ENCODE data around the gene ADAM8.

ADAM8 gene

GRCh38 chr10:133281084-133281483 lies 4.4 kb upstream of the ADAM8 start:
- no peak for DNase-seq

GRCh38 chr10:133280391-133281059 lies 3.9 kb upstream of the ADAM8 start:
- DNase-seq, result no peak

GRCh38 chr10:133279326-133280226 lies 2.9 kb upstream of the ADAM8 start:
- no peak for DNase-seq

- DNase-seq, result peak; percentile 78
Observed at GRCh38 chr10:133278577-133279265, 2.1 kb upstream of the ADAM8 start.

DNA sequence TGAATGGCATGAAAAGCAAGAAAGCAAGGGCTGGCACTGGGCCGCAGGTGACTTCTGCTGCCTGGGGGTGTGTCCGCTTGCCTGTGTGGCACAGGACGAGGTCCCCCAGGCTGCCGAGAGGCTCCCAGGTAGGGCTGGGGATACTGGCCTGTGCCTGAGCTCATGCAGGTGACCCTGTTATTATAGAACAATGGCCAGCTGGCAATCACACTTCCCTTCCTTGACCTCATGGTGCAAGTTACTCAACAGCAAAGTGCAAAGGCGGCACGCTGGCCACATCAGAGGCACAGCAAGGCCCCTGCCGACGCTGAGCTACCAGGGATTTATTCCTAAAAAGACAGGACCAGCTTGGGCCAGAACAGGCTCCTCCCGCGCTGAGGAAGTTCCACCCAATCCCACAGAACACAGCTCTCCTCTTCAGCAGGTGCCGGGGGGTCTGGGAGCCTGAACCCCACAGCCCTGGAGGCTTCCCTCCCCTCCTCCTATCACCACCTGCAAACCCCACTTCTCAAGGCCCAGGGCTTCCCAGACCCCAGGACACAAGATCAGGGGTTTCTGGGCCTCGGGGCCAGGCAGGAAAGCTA lies 1.4 kb upstream of the ADAM8 start:
- DNase-seq, result peak; percentile 16

GRCh38 chr10:133277277-133277992 lies 767 bp upstream of the ADAM8 start:
- no peak for DNase-seq

- DNase-seq, result peak; percentile 30
Observed at GRCh38 chr10:133276100-133276434, 601 bp downstream of the ADAM8 start.

DNA sequence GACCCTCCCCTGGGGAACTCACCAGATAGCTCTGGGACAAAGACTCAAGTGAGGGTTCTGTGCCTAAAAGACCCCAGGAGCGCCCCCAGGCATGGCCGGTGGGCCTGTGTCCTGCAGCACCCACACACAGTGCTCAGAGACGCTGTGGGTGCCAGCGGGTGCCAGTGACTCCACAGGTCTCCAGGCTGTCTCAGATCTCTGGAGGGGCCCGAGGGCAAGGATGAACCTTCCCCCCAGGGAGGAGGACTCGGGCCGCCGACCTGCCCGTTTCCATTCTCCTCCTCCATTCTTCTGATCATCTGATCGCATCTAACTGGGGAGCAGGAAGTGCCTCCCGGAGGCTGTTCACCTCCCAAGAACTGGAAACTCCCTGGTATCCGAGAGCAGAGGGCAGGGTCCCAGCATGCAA lies 980 bp downstream of the ADAM8 start:
- DNase-seq, result peak; percentile 39

DNA sequence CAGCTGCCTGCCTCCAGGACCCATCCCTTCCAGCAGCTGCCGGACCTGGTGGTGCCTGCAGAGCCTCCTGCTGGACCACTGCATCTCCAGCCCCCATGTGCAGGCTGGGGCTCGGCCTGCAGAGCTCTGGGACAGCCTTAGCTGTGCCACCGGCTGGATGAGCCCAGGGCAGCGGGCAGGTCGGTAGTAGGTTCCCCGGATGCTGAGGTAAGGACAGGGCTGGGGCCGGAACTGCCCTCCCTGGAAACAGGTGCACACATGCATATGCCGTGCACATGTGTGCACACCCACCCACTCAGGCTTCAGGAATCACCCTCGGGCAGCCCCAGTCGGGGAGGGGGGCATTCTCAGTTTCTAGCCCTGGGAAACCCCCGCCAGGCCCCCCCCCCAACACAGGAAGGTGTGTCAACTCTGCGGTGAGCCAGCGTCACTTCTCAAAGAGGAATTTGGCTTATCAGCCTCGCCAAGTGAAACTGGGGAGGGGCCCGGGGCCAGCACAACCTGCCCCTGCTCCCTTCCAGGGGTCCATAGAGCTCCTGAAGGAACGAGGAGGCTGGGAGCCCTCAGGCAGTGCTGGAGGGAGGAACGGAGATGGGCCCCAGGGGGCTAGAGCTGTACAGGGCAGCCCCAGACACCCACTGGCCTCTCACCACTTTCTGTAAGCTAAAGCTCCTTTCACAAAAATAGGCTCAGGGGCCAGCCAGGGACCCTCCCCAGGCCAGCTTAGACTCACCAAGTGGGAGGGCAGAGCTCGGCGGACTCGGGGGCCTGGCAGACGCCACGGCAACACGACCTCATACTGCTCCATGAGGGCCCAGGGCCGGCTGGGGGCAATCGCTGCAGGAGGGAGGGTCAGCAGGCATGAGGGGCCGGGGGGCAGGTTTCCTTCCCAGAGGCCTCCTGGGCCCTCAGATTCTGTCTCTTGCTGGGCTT lies 1.7 kb downstream of the ADAM8 start:
- peak; percentile 83 for DNase-seq

DNA sequence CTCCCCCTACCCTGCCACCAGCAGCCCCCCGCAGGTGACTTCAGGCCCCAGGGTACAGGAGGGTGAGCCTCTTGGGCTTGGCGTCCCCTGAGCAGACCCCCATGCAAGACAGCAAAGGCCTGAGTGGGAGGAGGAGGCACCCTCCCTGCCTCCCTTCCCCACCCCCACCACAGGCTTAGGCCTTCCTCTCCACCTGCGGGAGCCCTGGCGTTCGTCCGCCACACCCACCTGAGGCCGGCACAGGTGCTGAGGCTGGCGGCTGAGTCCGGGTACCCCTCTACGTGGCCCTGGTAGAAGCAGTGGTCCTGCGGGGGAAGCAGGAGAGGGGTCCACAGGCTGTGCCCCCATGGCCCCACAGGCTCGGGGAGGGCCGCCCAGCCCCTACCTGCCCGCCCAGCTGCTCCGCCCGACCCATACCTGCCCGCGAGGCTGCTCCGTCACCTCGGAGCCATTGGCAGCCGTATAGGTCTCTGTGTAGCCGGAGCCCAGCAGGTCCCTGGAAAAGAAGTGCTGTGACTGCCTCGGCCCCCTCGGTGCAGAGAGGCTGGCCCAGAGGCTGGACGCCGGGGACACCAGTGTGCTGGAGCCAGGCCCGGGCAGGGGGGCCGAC lies 3.0 kb downstream of the ADAM8 start:
- DNase-seq, result no peak

DNA sequence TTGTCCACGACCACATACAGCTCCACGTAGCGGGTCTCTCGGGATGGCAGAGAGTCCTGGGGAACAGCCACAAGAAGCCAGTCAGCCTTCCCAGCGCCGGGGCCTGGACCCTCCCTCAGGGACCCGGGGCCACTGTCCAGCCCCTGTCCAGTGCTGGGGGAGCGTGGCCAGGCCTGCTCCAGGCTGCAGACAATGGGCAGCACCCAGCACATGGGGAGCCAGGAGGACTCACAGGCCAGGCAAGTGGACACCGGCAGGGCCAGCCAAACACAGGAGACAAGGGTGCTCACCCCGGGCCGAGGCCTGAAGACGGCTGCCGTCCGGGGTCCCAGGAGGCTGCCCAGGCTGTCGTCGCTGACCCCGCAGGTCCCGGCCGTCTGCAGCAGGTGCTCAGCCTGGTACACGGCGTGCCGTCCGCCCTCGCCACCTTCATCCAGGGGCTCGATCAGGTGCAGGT lies 3.7 kb downstream of the ADAM8 start:
- DNase-seq, result no peak

- no peak for DNase-seq
Observed at GRCh38 chr10:133272301-133272963, 4.2 kb downstream of the ADAM8 start.

GRCh38 chr10:133271521-133272300 lies 5.0 kb downstream of the ADAM8 start:
- DNase-seq, result no peak

DNA sequence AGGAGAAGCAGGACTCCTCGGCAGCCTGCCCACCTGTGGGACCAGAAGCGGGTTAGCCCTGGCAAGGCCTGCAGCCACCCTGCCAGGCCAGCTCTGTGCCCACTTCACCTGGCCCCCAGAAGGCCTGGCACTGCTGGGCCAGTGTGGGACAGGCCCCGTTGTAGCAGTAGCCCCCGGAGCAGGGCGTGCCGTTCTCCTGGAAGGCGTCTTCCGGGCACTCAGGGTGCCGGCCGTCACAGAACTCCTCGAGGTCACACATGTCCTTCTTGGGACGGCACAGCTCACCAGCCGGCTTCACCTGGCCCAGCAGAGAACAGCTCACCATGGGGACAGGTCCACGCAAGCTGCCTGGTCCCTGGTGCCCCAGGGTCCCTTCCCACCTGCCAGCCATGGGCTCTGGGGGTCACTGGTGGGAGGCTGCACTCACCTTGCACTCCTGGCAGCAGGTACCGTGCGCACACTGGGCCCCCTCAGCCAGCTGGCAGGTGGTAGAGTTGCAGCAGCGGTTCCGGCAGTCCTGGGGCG lies 5.8 kb downstream of the ADAM8 start:
- no peak for DNase-seq

- no peak for DNase-seq
Observed at GRCh38 chr10:133270204-133270603, 6.5 kb downstream of the ADAM8 start.

DNA sequence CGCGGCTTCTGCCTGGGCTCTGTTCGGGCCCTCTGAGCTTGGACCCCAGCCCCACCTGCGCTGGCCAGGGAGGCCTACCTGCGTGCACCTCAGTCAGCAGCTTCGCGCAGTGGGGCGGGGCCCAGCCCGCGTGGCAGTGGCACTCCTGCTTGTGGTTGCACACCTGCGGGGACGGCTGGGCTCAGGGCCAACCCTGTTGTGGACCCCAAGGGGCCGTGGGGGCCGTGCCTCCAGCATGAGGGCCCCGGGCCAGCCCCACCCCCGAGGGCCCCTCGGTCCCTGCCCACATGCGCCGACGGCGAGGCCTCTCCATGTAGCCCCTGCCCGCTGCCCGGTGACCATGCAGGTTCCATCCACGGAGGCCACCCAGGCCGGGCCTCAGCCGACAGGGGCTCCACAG lies 7.3 kb downstream of the ADAM8 start:
- DNase-seq, result no peak

DNA sequence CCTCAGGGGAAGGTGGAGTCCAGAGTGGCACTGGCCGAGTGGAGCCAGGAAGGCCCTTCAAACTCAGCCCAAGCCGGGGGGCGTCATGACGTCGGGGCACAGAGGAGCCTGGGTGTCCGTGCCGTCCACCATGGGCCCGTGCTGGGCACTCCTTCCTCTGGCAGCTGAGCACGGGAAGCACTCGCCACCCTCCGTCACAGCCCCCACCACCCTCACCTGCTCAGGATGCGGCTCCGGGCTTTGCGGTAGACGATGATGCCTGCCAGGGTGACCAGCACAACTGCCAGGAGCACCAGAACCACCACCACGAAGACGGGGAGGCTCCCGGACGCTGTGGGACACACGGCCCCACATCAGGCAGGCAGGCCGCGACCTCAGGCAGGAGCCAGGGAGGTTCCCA lies 8.1 kb downstream of the ADAM8 start:
- no peak for DNase-seq

DNA sequence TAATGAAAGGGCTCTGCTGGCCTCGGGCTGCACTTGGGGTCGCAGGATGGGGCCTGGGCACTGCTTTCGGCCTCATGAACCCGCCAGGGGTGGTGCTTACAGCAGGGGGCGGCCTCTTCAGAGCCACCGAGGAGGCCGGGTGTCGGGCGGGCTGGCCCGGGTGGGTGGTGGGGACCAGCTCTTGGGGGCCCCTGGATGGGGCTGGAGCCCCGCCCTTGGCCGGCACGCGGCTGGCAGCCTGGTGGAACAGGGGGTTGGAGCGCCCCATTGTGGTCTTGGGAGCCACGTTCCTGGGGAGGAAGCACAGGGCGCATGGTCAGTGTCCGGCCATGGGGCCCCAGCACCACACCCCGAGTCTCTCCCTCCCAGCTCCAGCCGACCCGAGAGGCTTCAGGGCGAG lies 8.8 kb downstream of the ADAM8 start:
- no peak for DNase-seq

GRCh38 chr10:133267293-133267692 lies 9.4 kb downstream of the ADAM8 start:
- DNase-seq, result no peak

Measured in central memory CD4-positive, alpha-beta T cell (primary cell).